Cardiac septum (tissue), 1 donor: Measurements from ENCODE around the gene GAST. TPM values are rescaled to one million over a fixed set of nuclear protein-coding genes. Genes with fewer than 3 reads are reported as not detected.
"Not testable (repeated sequence)": the region's sequence is repeated elsewhere in the genome, so short reads cannot be mapped to it uniquely, and the experiment has no call there.

Source experiments
- DNase-seq: peaks from one replicate; pipeline ENCODE4 v3.0.0-alpha.2; 2020; ENCODE audit warnings: low spot score
- intact Hi-C: fragments of 100-400 bp; cut with DNase I; formaldehyde crosslinking; loops from one replicate; pipeline ENCODE4 v1.14.0; 2022
- total RNA-seq: library from RNA; stranded (reverse); fragmentation: NEBNext Ultra II Directional; extraction: Animal tissue kit (Norgen Biotek cat#: 25700); gene quantifications from one replicate; pipeline ENCODE4 v1.2.1, GENCODE V29; 2021
- donor health status: DM: no; HTN: no; CAD: no.

GAST gene
- total RNA-seq, 1 donor from 2014 or later, result not detected

DNA sequence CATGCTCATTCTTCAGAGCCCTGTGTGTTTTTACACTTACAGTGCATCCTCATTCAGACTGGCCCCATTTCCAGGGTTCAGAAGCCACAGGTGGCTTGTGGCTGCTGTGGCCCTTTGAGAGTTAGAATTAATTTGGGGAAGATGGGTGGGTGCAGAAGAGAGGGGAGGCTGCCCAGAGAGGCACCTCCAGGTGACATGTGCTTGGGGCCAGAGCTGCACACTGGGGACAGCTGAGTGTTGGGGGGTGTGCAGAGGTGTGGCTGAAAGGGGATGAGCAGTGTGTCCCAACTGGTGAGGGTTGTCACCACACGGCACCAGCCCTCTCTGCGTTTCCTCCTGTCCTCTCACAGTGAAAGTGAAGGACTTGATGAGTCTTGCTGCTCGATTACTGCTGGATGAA is 30.4 kb upstream of the GAST start:
- DNase-seq, result no peak
- intact Hi-C loops, result no loop called here

DNA sequence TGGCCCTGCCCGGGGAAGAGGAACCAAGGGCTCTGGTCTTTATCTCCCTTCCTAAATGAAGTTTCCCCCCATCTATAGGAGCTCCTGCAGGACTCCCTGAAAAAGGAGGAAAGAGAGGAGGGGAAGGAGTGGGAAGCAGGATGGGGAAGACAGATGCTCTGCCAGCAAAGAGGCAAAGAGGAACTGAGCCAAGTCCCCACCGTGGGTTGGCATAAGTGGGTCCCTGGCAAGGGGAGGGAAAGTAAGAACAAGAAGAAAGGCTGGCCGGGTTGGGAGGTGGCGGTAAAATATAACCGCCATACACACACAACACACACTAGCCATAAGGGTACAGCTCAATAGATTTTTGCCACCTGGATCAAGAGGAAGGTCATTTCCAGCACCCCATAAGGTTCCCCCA is 29.5 kb upstream of the GAST start:
- DNase-seq, result no peak
- intact Hi-C loops, result no loop called here

GRCh38 chr17:41683441-41684007 is 28.6 kb upstream of the GAST start:
- no peak for DNase-seq
- intact Hi-C loops, result no loop called here

DNA sequence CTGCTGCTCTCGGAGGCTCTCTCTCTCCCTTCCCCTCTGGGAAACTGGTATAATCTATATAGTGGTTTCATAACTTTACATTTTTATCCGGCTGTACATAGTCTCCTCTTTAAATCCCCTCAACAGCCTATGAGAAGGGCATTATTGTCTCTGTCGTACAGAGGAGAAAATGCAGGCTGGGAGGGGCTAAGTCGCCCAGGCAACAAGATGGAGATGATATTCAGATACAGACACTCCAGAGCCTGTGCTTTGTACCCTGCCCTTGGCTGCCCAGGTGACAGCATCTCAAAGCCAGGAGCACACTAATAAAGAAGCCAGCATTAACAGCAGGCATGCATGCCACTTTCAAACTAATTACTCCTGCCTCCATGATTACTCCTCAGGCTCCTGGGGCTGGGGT is 28.1 kb upstream of the GAST start:
- intact Hi-C loops, result no loop called here
- DNase-seq, result no peak

DNA sequence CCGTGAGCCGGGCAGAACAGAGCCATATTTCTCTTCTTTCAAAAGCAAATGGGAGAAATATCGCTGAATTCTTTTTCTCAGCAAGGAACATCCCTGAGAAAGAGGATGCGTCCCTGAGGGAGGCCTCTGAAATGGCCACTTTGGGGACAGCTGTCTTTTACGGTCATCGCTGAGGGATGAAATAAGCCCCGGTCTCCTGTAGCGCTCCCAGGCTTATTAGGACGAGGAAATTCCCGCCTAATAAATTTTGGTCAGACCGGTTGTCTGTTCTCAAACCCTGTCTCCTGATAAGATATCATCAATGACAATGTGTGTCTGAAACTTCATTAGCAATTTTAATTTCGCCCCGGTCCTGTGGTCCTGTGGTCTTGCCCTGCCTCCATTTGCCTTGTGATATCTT is 26.4 kb upstream of the GAST start:
- intact Hi-C loops, DNase-seq: not testable (repeated sequence)

DNA sequence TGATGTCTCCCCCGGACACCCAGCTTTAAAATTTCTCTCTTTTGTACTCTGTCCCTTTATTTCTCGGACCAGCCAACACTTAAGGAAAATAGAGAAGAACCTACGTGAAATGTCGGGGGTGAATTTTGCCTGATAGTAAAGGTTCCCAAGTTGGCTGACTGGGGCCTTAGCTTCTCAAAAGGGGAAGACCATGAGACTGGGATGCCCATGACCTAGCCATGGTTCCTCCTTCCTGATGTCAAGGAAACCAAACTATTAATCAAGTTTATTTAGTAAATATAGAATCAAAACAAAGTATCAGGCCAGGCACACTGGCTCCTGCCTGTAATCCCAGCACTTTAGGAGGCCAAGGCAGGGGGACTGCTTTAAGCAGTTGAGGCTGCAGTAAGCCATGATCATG is 25.9 kb upstream of the GAST start:
- DNase-seq, result no peak
- intact Hi-C loops, result no loop called here

- DNase-seq, result no peak
- intact Hi-C loops, result loop anchor here (2.0 kb wide), 1 partner anchor 99 kb away; the partner anchor contains the start of gene JUP
Measured at GRCh38 chr17:41687828-41688640, 24.1 kb upstream of the GAST start.

DNA sequence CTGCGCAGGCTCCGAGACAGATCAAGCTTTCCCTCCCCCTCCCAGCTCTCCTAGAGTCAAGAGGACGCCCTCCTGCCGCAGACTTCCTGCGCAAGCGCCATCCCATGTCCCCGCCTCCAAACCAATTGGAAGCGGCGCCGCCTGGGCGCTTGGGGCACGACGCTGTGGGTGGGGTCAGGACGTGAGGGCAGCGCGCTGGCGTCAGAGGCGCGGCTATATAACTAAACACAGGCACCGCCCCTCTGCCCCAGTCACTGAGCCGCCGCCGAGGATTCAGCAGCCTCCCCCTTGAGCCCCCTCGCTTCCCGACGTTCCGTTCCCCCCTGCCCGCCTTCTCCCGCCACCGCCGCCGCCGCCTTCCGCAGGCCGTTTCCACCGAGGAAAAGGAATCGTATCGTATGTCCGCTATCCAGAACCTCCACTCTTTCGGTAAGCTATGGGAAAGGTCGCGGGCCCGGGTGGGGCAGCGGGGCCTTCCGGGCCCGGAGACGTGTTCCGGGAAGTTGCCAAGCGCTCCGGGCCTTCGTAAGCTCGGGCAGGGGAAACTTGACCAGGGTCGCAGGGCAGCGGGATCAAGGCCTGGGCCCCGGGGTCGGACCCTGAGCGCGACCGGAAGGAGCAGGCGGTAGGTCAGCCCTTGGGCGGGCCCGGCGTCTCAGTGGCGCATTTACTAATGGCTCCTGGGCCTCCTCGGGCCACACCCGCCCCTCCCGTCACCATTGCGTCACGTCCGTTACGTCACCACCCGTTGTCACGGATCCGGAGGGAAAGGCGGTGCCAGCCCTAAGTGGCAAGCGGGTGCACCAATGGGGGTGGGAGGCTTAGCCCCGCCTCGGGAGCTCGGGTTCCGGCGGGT is 23.3 kb upstream of the GAST start, which contains the start of gene EIF1:
Gene EIF1, plus strand, starts transcription at position 245 of the 856 bp plus-strand sequence. Its CDS starts 154 bp downstream, at position 399.
- intact Hi-C loops, result loop anchor here (2.0 kb wide), 1 partner anchor 98 kb away; the partner anchor contains the start of gene JUP
- DNase-seq, result peak; percentile 100

- intact Hi-C loops, result loop anchor here (2.0 kb wide), 1 partner anchor 97 kb away; the partner anchor contains the start of gene JUP
- no peak for DNase-seq
Measured at GRCh38 chr17:41689497-41690299, 22.4 kb upstream of the GAST start.

- intact Hi-C loops, result no loop called here
Measured at GRCh38 chr17:41690497-41690896, 21.6 kb upstream of the GAST start.

GRCh38 chr17:41691031-41691777 is 20.9 kb upstream of the GAST start:
- DNase-seq, result no peak
- intact Hi-C loops, result no loop called here

More at GRCh38 chr17:41690497-41690896, 21.6 kb upstream of the GAST start:
- DNase-seq, result no peak

GRCh38 chr17:41692722-41693521 is 19.2 kb upstream of the GAST start:
- intact Hi-C loops, result no loop called here

GRCh38 chr17:41695134-41695661 is 16.9 kb upstream of the GAST start:
- no peak for DNase-seq
- intact Hi-C loops, result no loop called here

More at GRCh38 chr17:41692722-41693521, 19.2 kb upstream of the GAST start:
- DNase-seq, result no peak

- DNase-seq, result no peak
- intact Hi-C loops, result no loop called here
Measured at GRCh38 chr17:41695954-41696757, 16.0 kb upstream of the GAST start.

GRCh38 chr17:41697122-41697962 is 14.8 kb upstream of the GAST start:
- intact Hi-C loops, result no loop called here
- no peak for DNase-seq

GRCh38 chr17:41700843-41701242 is 11.3 kb upstream of the GAST start:
- DNase-seq, intact Hi-C loops: not testable (repeated sequence)
